ENCODE data around the gene THEMIS.
"Not testable (repeated sequence)": the region's sequence is repeated elsewhere in the genome, so short reads cannot be mapped to it uniquely, and the experiment has no call there.

The THEMIS gene

DNA sequence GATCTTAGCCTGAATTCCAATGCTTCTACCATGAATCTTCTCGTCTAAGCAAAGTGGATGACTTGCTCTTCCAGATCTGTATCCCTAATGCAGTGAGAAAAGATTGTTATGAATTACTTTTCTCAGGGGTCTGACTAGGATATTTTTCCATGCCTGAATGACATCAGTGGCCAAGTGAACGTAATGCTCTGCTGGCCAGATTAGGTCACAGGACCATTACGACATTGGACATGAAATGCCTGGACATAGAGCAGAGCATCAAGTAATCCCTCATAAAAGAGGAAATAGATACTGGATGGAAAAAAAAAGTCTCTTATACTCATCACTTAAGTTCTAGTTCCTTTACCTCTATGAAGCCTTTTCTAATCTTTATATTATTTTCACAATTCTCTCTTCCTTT lies 12.1 kb upstream of the THEMIS start:
- no peak for DNase-seq

DNA sequence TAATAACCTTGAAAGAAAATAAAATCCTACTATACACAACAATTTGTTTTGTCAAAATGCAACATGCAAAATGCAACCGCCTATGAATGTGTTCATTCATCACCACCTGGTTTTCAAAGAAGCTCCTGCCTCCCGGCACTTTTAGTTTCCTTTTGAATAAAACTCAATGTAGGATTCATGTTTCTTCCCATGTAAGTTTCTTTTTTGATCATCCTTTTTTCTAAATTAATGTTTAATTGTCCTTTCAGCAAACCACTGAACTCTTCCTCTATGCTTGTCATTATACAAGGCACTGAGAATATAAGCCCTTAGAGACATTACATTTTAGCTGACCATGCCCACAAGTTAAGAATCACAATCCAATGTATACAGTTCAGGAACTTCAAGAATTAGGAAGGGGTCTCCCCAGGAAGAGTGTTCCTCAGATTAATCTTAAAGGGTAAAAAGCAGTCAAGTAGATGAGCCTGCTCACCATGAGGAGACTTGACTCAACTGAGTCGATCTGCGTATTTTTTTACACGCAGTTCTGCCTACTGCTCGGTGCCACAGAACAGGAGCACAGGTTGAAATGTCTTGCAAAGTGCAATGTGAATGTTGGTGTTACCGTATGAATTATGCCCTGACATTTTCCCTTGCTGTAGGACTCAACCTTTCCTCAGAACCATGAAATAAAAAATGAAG lies 7.2 kb upstream of the THEMIS start:
- peak; percentile 33 for DNase-seq

DNA sequence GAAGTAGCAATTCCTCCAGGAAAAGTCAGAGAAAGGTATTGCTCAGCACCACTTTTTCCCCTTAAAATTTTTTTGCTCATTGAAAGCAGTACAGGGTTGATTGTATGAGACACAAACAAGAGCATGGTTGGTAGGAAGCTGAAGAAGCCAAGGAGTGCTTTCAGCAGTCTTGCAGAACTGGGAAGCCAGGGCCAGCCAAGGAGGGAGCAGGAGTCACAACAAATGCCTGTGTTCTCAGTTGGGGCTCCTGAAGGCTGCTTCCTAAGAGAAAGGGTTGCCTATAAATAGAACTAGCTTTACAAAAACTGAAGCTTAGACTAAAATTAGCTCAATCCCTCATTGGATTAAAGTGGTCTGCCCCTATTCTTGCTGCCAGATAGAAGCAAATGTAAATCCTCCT lies 3.3 kb upstream of the THEMIS start:
- no peak for DNase-seq

DNA sequence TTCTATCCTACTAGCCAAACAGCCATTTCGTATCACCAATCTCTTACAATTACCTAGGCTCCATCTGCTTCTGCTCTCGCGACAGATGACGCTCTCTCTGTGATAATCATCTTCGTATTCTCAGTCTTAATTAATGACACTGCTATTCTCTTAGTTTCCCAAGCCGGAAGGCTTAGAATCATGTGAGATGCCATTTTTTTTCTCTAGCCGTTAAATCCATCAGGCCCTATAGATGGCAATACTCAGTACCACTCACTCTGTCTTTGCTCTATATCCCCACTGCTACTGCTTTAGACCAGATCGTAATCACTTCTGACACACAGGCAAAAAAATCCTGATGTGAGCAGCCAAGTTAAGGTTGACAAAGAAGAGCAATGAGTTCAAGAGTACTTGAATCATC lies 2.1 kb upstream of the THEMIS start:
- DNase-seq, result no peak

- DNase-seq, result no peak
Measured at GRCh38 chr6:127897484-127897883, 3.4 kb downstream of the THEMIS start.

DNA sequence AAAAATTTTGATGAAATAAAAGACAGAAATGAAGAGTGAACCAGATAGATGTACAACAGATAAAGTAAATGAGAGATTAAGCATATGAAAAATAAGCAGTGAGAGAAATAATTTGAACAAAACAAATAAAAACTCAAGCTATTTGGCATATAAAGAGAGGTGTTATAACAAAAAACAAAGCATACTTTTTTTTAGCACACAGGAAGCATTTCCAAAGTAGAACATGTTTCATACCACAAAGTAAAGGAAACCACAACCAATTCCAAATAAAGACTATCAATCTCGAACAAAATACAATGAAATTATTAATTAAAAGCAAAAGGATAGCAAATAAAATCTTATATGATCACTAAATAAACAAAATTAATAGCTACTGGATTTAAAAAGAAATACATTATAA lies 6.8 kb downstream of the THEMIS start:
- no peak for DNase-seq

DNA sequence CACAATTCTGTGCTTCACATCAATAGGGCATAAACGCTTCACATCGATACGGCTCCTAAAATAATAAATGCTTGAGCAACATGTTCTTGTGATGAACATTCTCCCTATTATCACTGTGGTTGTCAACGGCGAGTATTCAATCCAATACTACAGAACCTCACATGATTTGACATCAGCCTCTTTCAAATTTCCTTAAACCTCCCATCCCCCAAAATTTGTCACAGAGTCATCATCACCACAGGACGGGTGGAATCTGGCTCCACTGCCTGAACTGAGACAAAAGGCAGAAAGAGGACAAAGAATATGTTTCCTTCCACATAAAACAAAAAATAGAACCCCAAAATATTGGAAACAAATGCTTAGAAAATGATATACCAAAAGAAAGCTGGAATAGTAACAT lies 7.3 kb downstream of the THEMIS start:
- DNase-seq, result no peak

DNA sequence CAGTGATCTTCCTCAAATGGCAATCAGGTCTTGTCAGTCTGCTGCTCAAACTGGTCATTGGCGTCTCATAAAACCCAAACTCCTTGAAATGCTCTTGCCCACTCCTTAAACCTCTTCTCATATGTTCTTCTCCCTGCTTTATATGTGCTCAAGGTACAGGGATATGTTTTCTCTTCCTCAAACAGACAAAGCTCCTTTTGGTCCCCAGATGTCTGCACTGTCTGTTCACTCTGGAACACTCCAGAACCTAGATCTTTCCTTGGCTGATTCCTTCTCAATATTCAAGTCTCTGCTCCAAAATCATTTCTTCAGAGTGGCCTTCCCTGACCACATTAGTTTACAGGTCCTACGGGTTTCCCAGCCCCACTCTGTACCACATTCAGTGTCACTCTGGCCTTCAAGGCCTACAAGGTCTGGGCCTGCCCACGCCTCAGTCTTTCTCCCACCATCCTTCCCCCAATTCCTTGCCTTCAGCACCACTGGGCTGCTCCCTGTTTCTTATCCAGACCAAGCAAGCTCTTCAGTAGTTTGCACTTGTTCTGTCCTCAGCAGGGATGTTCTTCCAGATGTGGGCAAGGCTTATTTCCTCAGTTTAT lies 9.0 kb downstream of the THEMIS start:
- no peak for DNase-seq

DNA sequence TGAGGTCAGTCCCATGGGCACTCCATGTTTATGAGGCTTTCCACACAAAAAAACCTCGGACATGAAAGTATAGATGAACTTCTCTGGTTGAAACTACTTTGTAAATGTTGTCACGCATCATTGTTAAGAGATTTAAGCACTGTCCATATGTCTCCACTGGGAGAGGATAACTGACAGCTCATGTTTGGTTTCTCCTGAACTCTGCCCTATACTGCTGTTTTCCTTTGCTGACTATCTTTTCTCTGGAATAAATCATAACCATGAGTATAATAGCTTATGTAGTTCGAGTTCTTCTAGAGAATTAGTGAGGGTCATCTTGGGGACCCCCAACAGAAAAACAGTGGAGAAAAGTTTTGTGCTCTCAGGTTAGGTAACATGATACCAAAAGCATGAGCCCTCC lies 14.3 kb downstream of the THEMIS start:
- DNase-seq, result no peak

GRCh38 chr6:127884134-127884533 lies 16.7 kb downstream of the THEMIS start:
- no peak for DNase-seq

GRCh38 chr6:127881949-127882348 lies 18.9 kb downstream of the THEMIS start:
- DNase-seq, result not testable (repeated sequence)

DNA sequence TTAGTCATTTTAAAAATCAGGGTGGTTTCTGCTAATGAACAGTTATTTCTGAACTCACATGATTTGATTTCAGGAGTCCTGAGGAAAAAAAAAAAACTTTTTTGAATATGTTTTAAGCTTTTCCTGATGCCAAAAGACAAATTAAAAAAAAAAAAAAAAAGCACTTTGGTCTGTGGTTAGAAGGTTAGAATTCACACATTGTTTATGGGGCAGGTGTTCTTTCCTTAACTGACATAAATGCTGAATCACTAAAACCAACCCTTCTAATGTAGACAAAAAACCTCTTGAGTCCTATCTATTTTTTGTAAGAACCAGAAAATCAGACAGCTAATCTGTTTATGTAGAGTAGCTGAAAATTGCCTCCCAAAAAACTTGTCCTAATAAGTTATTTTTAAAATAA lies 20.4 kb downstream of the THEMIS start:
- DNase-seq, result no peak

DNA sequence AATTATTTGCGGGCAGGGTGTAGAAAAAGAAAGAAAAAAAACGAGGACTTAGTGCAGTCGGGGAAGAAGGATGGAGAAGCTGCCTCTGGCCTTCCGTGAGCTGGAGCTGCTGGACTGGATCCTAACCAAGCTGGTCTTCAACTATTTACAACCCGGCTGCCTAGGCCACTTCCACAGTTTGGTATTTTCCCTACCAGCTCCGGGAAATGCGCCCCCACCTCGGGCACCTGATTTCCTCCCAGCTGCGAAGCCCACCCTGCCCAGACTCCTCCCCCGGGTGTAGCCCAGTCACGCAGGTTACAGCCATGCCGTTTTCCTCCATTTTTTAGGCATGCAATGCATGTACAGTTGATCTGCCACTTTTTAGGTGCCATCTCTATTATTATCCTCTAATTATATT lies 21.2 kb downstream of the THEMIS start:
- peak; percentile 18 for DNase-seq

- DNase-seq, result no peak
Measured at GRCh38 chr6:127878115-127878514, 22.7 kb downstream of the THEMIS start.

DNA sequence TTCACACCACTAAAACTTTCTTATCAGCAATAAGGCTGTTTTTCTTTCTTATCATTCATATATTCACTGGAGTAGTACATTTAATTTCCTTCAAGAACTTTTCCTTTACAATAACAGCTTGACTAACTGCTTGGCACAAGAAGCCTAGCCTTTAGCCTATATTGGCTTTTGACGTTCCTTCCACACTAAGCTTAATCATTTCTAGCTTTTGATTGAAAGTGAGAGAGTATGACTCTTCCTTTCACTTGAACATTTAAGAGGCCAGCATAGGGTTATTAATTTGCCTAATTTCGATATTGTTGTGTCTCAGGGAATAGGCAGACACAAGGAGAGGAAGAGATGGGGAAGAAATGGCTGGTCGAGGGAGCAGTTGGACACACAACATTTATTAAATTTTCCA lies 23.6 kb downstream of the THEMIS start:
- DNase-seq, result no peak

- no peak for DNase-seq
Measured at GRCh38 chr6:127869772-127870404, 31.0 kb downstream of the THEMIS start.

DNA sequence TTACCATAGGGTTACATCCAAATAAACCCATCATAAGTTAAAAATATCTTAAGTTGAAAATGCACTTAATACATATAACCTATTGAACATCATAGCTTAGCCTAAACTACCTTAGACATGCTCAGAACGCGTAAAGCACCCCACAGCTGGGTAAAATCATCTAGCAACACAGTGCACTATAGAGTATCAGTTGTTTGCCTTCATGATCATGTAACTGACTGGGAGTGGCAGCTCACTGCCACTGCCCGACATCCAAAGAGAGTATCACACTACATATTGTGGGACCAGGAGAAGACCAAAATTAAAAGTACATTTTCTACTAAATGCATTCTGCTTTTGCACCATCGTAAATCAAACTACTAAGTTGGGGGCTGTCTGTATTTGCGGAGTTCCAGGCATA lies 31.7 kb downstream of the THEMIS start:
- no peak for DNase-seq

GRCh38 chr6:127868338-127868737 lies 32.5 kb downstream of the THEMIS start:
- no peak for DNase-seq

- DNase-seq, result no peak
Measured at GRCh38 chr6:127866766-127867165, 34.1 kb downstream of the THEMIS start.

GRCh38 chr6:127865108-127865507 lies 35.8 kb downstream of the THEMIS start:
- no peak for DNase-seq

DNA sequence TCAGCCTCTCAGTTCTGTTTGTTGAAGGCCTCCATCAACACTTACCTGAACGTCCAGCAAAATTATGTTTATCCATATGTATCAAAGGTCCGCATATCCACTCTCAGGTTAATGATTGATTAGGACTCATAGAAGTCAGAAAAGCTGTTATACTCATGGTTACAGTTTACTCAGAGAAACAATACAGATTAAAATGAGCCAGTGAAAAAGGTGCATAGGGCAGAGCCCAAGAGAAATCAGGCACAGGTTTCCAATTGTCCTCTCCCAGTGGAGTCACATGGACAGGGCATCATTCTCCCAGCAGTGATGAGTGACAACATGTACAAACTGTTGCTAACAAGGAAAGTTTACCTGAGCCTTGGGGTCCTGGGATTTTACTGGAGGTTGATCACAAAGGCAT lies 36.2 kb downstream of the THEMIS start:
- DNase-seq, result no peak

- DNase-seq, result no peak
Measured at GRCh38 chr6:127860723-127861122, 40.1 kb downstream of the THEMIS start.

GRCh38 chr6:127859956-127860355 lies 40.9 kb downstream of the THEMIS start:
- no peak for DNase-seq

GRCh38 chr6:127858727-127859391 lies 42.0 kb downstream of the THEMIS start:
- no peak for DNase-seq
